Uterus (tissue), 4 donors: ENCODE data around the gene SCAP. TPM values are rescaled to one million over a fixed set of nuclear protein-coding genes. Genes with fewer than 3 reads are reported as not detected.
A peak's percentile ranks its signal among the peaks of the same experiment; 100 is the strongest.

Experiments
- DNase-seq, 2 donors: peaks; one replicate each; pipeline ENCODE4 v3.0.0-alpha.2; 2019 to 2020
- H3K27ac ChIP-seq, 2 donors: fragments of 200-600 bp; sonication (generic); 1 replicate in 1 of 2; 2 replicates in 1 of 2; pipeline ENCODE4 v1.5.1; 2016 to 2018
- H3K27me3 ChIP-seq, 2 donors: fragments of 200-600 bp; sonication (generic); one replicate each; pipeline ENCODE4 v1.5.1; 2018 to 2019; ENCODE audit warnings: control low read depth in 1 of 2
- H3K36me3 ChIP-seq, 2 donors: fragments of 200-600 bp; sonication (generic); one replicate each; pipeline ENCODE4 v1.5.1; 2019; ENCODE audit warnings: control low read depth in 1 of 2
- H3K4me1 ChIP-seq, 2 donors: fragments of 200-600 bp; sonication (generic); one replicate each; pipeline ENCODE4 v1.5.1; 2018 to 2019; ENCODE audit warnings: control low read depth in 1 of 2
- H3K4me3 ChIP-seq, 2 donors: fragments of 200-600 bp; sonication (generic); 1 replicate in 1 of 2; 2 replicates in 1 of 2; pipeline ENCODE4 v1.5.1; 2018 to 2019; ENCODE audit warnings: mild to moderate bottlenecking in 1 of 2
- H3K9me3 ChIP-seq, 2 donors: fragments of 200-600 bp; sonication (generic); one replicate each; pipeline ENCODE4 v1.5.1; 2019; ENCODE audit warnings: control low read depth in 1 of 2
- CTCF ChIP-seq, 4 experiments: fragments of 200-600 bp in 2 of 4; fragments of 450-650 bp in 2 of 4; sonication (generic) in 2 of 4; IDR thresholded peaks; one replicate each; pipeline ENCODE4 v1.5.1; 2016 to 2019; ENCODE audit warnings: antibody characterized with exemption in 4 of 4, mild to moderate bottlenecking in 2 of 4, moderate library complexity in 1 of 4
- POLR2A ChIP-seq, 2 donors: fragments of 450-650 bp; IDR thresholded peaks; one replicate each; pipeline ENCODE4 v1.6.1; 2016; ENCODE audit warnings: antibody characterized with exemption in 2 of 2, mild to moderate bottlenecking in 1 of 2, moderate library complexity in 1 of 2
- intact Hi-C: fragments of 100-400 bp; cut with DNase I; formaldehyde crosslinking; loops from one replicate; pipeline ENCODE4 v1.15.1; 2023; ENCODE audit warnings: low total_unique reads
- total RNA-seq, 4 donors: library from RNA; depleted of rRNA in 3 of 4; stranded (reverse); fragments of >200 nt in 3 of 4; gene quantifications; one replicate each; pipeline versions ENCODE4 v1.1.0 to v1.2.4, GENCODE V29; 2014 to 2023
- donor health status: DM: yes; HTN: yes; CAD: no.

Gene SCAP
- total RNA-seq, 4 donors from 2014 or later = 28.7 to 93.0 (median 48.3) TPM

GRCh38 chr3:47384425-47384824 is 91.3 kb downstream of the SCAP start:
- intact Hi-C loops = no loop called here
- Histone ChIP-seq H3K4me3 (no peak overlapping the region), H3K9me3 (no peaks in the 10 kb centered on the region), H3K27me3 (no peaks in the 10 kb centered on the region), H3K4me1 (peaks cover 5 to 9% of the 10 kb centered on the region in 2 donors), H3K36me3 (no peaks in the 10 kb centered on the region), H3K27ac (no peak overlapping the region)
- DNase-seq = no peak
- no peak for TF ChIP-seq CTCF (IDR thresholded peaks at IDR 0.05)
- no peak for TF ChIP-seq POLR2A (IDR thresholded peaks at IDR 0.05)

GRCh38 chr3:47381317-47382157 is 94.2 kb downstream of the SCAP start:
- H3K27me3 ChIP-seq = no peaks in the 10 kb centered on the region
- H3K4me3 ChIP-seq = peak overlapping the region; percentile 71 to 91
- TF ChIP-seq CTCF (IDR thresholded peaks at IDR 0.05) (peak in 1 of 4 experiments; percentile 15), POLR2A (IDR thresholded peaks at IDR 0.05) (no peak)
- peaks cover 5 to 9% of the 10 kb centered on the region in 2 donors for H3K4me1 ChIP-seq
- intact Hi-C loops = no loop called here
- peak overlapping the region; percentile 92 to 93 for H3K27ac ChIP-seq
- H3K36me3 ChIP-seq = no peaks in the 10 kb centered on the region
- peak; percentile 78 to 85 for DNase-seq
- H3K9me3 ChIP-seq = no peaks in the 10 kb centered on the region

GRCh38 chr3:47380601-47381316 is 95.0 kb downstream of the SCAP start, which contains the start of gene PTPN23:
Gene PTPN23 (plus strand): TSS chr3:47381021. CDS start chr3:47381097, 76 bp downstream.
- Histone ChIP-seq H3K4me1 (peaks cover 5 to 9% of the 10 kb centered on the region in 2 donors), H3K27ac (peak within 1 kb of the TSS; percentile 92 to 93), H3K9me3 (no peaks in the 10 kb centered on the region), H3K4me3 (peak within 1 kb of the TSS; percentile 71 to 91), H3K27me3 (no peaks in the 10 kb centered on the region), H3K36me3 (no peaks in the 10 kb centered on the region)
- TF ChIP-seq CTCF (IDR thresholded peaks at IDR 0.05) (peak in 2 of 4 experiments; percentile 24 to 29), POLR2A (IDR thresholded peaks at IDR 0.05) (peak; percentile 89 to 92)
- intact Hi-C loops = no loop called here
- peak; percentile 99 to 100 for DNase-seq

- peak overlapping the region; percentile 71 to 91 for H3K4me3 ChIP-seq
- no peaks in the 10 kb centered on the region for H3K9me3 ChIP-seq
- H3K36me3 ChIP-seq = no peaks in the 10 kb centered on the region
- no peaks in the 10 kb centered on the region for H3K27me3 ChIP-seq
- peak overlapping the region; percentile 92 to 93 for H3K27ac ChIP-seq
- intact Hi-C loops = no loop called here
- DNase-seq = no peak
- peaks cover 5 to 9% of the 10 kb centered on the region in 2 donors for H3K4me1 ChIP-seq
- no peak for TF ChIP-seq POLR2A (IDR thresholded peaks at IDR 0.05)
- TF ChIP-seq CTCF (IDR thresholded peaks at IDR 0.05) = no peak
Observed at GRCh38 chr3:47380026-47380600, 95.6 kb downstream of the SCAP start.
